ENCODE data around the gene FAM20C.

FAM20C gene

DNA sequence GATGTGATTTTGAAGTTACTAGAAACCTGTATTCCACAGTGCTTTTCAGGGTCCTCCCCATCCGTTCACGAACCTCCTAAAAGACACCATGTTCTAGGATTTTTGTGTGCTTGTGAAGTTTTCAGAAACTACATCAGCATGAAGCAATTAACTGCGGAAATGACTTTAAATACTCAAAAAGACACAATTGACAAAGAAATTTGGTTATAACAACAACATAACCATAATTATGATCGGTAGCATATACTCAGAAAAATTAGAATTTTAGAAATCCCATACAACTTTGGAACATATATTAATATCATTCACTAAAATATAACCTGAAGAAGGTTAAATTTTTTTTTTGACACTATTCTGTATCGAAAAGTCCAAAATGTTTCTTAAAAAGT, 43.8 kb upstream of the FAM20C start:
- Mint-ChIP-seq H3K36me3 (ENCODE audit: low read depth) (peaks cover 22% of the 10 kb centered on the region), H3K4me3 (peak overlapping the region; percentile 95), H3K4me1 (peaks cover 49% of the 10 kb centered on the region), H3K27me3 (ENCODE audit: low read depth, poor library complexity) (peaks cover 11% of the 10 kb centered on the region), H3K9me3 (no peaks in the 10 kb centered on the region), H3K27ac (peak overlapping the region; percentile 93)
- DNase-seq = no peak
- TF ChIP-seq, protein P1, sequence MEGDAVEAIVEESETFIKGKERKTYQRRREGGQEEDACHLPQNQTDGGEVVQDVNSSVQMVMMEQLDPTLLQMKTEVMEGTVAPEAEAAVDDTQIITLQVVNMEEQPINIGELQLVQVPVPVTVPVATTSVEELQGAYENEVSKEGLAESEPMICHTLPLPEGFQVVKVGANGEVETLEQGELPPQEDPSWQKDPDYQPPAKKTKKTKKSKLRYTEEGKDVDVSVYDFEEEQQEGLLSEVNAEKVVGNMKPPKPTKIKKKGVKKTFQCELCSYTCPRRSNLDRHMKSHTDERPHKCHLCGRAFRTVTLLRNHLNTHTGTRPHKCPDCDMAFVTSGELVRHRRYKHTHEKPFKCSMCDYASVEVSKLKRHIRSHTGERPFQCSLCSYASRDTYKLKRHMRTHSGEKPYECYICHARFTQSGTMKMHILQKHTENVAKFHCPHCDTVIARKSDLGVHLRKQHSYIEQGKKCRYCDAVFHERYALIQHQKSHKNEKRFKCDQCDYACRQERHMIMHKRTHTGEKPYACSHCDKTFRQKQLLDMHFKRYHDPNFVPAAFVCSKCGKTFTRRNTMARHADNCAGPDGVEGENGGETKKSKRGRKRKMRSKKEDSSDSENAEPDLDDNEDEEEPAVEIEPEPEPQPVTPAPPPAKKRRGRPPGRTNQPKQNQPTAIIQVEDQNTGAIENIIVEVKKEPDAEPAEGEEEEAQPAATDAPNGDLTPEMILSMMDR (IDR thresholded peaks at IDR 0.05) = no peak

DNA sequence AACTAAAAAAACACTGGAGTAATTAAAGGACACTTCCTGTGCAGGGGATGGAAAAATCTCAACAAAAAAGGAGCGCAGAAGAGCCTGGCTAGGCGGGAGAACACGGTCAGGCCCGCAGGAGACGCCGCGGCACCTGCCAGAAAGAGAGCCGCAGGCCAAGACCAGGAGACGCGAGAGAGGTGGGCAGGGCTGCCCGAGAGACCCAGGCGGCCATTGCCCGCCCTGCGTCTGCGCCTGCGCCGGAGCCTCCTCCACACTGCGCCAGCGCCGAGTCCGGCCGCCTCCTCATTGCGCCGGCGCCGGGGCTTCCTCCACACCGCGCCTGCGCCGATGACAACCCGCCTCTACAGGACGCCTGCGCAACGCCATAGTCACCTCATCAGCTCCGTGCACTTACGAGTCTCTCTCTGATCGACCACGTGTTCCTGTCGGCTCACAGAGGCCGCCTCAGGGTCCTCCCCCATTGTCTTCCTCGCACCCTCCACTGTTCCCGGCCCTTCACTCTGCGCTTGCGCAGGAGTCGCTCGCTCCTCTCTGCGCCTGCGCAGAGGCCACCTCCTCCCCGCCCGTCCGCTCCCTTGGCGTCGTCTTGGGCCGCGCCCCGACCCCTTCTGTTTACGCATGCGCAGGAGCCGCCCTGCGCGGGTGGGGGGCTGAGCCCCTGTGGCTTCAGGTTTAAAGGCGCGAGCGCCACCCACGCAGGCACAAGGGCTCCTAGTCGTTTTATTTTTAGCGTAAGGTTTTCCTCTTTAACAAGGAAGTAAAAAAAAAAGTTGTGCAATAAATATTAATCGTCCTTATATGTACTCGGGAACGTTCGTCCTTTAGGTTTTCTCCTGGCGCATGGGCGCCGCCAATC, 43.2 kb upstream of the FAM20C start:
- TF ChIP-seq, protein P1 (IDR thresholded peaks at IDR 0.05) = no peak
- Mint-ChIP-seq H3K4me1 (peaks cover 49% of the 10 kb centered on the region), H3K27ac (peak overlapping the region; percentile 100), H3K4me3 (peak overlapping the region; percentile 95), H3K9me3 (no peaks in the 10 kb centered on the region), H3K27me3 (ENCODE audit: low read depth, poor library complexity) (peaks cover 11% of the 10 kb centered on the region), H3K36me3 (ENCODE audit: low read depth) (peaks cover 22% of the 10 kb centered on the region)
- DNase-seq = peak; percentile 98

DNA sequence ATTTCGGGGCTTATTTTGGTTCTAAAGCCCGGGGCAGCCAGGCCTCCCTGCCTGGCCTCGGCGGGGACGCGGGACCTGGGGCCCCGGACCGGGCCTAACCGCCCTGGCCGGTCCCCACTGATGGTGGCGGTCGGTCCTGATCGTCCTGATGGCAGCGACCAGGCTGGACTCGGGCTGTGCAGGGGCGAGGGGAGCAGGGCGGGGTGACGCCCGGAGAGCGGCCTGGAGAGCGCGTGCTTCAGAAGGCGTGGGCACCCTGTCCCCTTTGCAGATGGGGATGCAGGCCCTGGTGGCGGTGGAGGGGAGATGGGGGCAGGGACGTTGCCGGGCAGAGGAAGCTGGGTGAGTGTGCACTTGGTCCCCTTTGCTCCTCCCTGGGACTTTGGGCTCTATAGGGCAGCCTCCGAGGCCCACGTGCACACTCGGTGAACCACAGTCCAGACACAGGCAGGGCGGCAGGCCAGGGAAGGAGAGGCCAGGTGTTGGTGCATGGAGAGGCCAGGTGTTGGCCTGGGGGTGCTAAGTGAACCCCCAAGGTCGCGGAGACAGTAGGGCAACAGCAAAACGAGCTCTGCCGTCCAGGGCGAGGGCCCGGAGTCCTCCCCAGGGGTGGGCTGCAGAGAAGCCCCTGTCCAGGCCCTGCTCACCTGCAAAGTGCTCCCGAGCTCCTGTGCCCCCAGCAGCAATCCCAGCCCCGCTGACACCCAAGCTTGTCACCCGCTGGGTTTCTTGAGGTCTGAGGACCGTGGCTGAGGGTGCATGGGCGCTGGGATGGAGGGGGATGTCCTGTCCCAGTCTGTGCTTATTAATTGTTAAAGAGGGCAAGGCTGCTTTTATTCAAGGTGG, 42.4 kb upstream of the FAM20C start:
- H3K27me3 Mint-ChIP-seq (ENCODE audit: low read depth, poor library complexity) = peaks cover 11% of the 10 kb centered on the region
- peak overlapping the region; percentile 95 for H3K4me3 Mint-ChIP-seq
- peaks cover 49% of the 10 kb centered on the region for H3K4me1 Mint-ChIP-seq
- H3K9me3 Mint-ChIP-seq = no peaks in the 10 kb centered on the region
- peak; percentile 39 for DNase-seq
- H3K36me3 Mint-ChIP-seq (ENCODE audit: low read depth) = peaks cover 16% of the 10 kb centered on the region
- TF ChIP-seq, protein P1 (IDR thresholded peaks at IDR 0.05) = no peak
- peak overlapping the region; percentile 100 for H3K27ac Mint-ChIP-seq

DNA sequence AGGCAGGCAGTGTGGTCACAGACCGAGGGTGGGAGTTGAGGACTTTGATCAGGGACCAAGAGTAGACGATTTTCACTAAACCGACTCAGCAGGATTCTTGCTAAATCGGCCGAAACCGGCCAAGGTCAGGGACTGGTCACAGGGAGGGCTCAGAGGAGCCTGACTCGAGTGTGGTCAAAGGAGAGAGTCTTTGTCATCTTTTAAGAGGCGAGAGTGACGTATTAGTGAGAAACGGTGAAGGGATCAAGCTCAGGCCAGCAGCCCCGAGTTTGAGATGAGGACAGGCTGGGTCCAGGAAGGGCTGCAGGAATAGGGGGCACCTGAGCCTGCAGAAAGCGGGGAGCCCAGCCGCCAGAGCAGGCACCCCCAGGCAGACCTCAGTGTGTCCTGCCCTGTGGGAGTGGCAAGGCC, 41.6 kb upstream of the FAM20C start:
- TF ChIP-seq, protein P1 (IDR thresholded peaks at IDR 0.05) = no peak
- H3K27ac Mint-ChIP-seq = peak overlapping the region; percentile 70
- DNase-seq = no peak
- H3K4me1 Mint-ChIP-seq = peaks cover 54% of the 10 kb centered on the region
- no peaks in the 10 kb centered on the region for H3K9me3 Mint-ChIP-seq
- H3K27me3 Mint-ChIP-seq (ENCODE audit: low read depth, poor library complexity) = peaks cover 11% of the 10 kb centered on the region
- peaks cover 13% of the 10 kb centered on the region for H3K36me3 Mint-ChIP-seq (ENCODE audit: low read depth)
- H3K4me3 Mint-ChIP-seq = peak overlapping the region; percentile 71

DNA sequence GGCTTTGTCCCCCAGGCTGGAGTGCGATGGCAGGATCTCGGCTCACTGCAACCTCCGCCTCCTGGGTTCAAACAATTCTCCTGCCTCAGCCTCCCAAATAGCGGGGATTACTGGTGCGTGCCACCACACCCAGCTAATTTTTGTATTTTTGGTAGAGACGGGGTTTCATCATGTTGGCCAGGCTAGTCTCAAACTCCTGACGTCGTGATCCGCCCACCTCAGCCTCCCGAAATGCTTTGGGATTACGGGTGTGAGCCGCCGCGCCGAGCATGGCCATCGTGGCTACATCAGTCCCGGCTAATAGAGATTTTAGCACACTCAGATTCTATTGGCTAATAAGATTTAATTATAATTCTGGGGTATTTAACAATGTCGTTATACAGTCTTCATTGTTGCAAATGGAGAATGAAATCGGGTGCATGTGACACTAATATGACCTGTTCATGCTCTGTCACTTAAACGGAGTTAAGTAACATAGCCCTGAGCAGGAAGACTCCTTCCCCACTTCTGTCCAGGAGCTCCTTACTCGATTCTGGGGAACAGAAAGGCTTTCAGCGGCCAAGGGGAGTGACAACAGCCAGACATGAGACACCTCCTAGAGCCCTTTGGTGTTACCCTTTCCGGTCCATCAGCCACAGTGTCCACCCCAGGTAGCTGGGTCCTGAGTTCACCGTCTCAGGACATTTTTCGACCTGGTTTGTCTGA, 40.9 kb upstream of the FAM20C start:
- peaks cover 11% of the 10 kb centered on the region for H3K27me3 Mint-ChIP-seq (ENCODE audit: low read depth, poor library complexity)
- no peaks in the 10 kb centered on the region for H3K9me3 Mint-ChIP-seq
- H3K4me1 Mint-ChIP-seq = peaks cover 59% of the 10 kb centered on the region
- TF ChIP-seq, protein P1 (IDR thresholded peaks at IDR 0.05) = no peak
- H3K4me3 Mint-ChIP-seq = no peak overlapping the region
- no peak overlapping the region for H3K27ac Mint-ChIP-seq
- H3K36me3 Mint-ChIP-seq (ENCODE audit: low read depth) = peaks cover 12% of the 10 kb centered on the region
- DNase-seq = no peak

Data from nephron progenitor cell (in vitro differentiated cells).